Dermis microvascular lymphatic vessel endothelial cell (primary cell): Measurements from ENCODE around the gene TUBGCP6. TPM values are rescaled to one million over a fixed set of nuclear protein-coding genes. Genes with fewer than 3 reads are reported as not detected.
"Not testable (repeated sequence)": the region's sequence is repeated elsewhere in the genome, so short reads cannot be mapped to it uniquely, and the experiment has no call there.

Experiments
- DNase-seq, 2 donors: peaks; one replicate each; pipeline versions ENCODE4 v3.0.0 to v3.0.0-alpha.2; 2010; ENCODE audit warnings: low read depth in 2 of 2
- total RNA-seq: library from RNA; depleted of rRNA; stranded (reverse); fragments of >200 nt; gene quantifications from 2 replicates; pipeline ENCODE4 v1.2.1, GENCODE V29; 2014

TUBGCP6 gene
- total RNA-seq, 1 donor from 2014 or later = 14.0 TPM

- no peak for DNase-seq
Observed at GRCh38 chr22:50278956-50279619, 34.3 kb upstream of the TUBGCP6 start.

GRCh38 chr22:50278461-50278860 is 33.6 kb upstream of the TUBGCP6 start:
- DNase-seq = no peak

GRCh38 chr22:50277761-50278160 is 32.9 kb upstream of the TUBGCP6 start:
- DNase-seq = no peak

GRCh38 chr22:50276143-50276542 is 31.3 kb upstream of the TUBGCP6 start:
- DNase-seq = peak in 1 of 2 donors; percentile 69

GRCh38 chr22:50275181-50276055 is 30.6 kb upstream of the TUBGCP6 start:
- no peak for DNase-seq

- no peak for DNase-seq
Observed at GRCh38 chr22:50274771-50275170, 29.9 kb upstream of the TUBGCP6 start.

GRCh38 chr22:50274311-50274710 is 29.5 kb upstream of the TUBGCP6 start:
- DNase-seq = peak in 1 of 2 donors; percentile 74

- DNase-seq = not testable (repeated sequence)
Observed at GRCh38 chr22:50273781-50274180, 29.0 kb upstream of the TUBGCP6 start.

- not testable (repeated sequence) for DNase-seq
Observed at GRCh38 chr22:50273352-50273751, 28.5 kb upstream of the TUBGCP6 start.

GRCh38 chr22:50272044-50272802 is 27.4 kb upstream of the TUBGCP6 start:
- no peak for DNase-seq

GRCh38 chr22:50271519-50271970 is 26.7 kb upstream of the TUBGCP6 start:
- peak in 1 of 2 donors; percentile 71 for DNase-seq

GRCh38 chr22:50270666-50271394 is 26.0 kb upstream of the TUBGCP6 start:
- DNase-seq = peak in 1 of 2 donors; percentile 68

GRCh38 chr22:50269970-50270665 is 25.3 kb upstream of the TUBGCP6 start, which contains the start of gene MAPK11:
TSS of gene MAPK11 (minus strand) at chr22:50270380. CDS start at chr22:50270292, 88 bp downstream.
- peak in 1 of 2 donors; percentile 71 for DNase-seq

GRCh38 chr22:50269573-50269969 is 24.7 kb upstream of the TUBGCP6 start:
- no peak for DNase-seq

- DNase-seq = peak in 1 of 2 donors; percentile 36
Observed at GRCh38 chr22:50268655-50269113, 23.9 kb upstream of the TUBGCP6 start.

- DNase-seq = peak in 1 of 2 donors; percentile 55
Observed at GRCh38 chr22:50267591-50268390, 23.0 kb upstream of the TUBGCP6 start.

- no peak for DNase-seq
Observed at GRCh38 chr22:50266994-50267393, 22.2 kb upstream of the TUBGCP6 start.

- no peak for DNase-seq
Observed at GRCh38 chr22:50264946-50265669, 20.3 kb upstream of the TUBGCP6 start.
